GM12872 (cell line): Measurements from ENCODE around the gene ADGRD2.

Experiments
- CTCF ChIP-seq: IDR thresholded peaks from 3 replicates; pipeline ENCODE4 v1.5.1; 2011; ENCODE audit warnings: low read depth, mild to moderate bottlenecking, low read length, moderate library complexity; ENCODE audit not compliant: insufficient read depth

ADGRD2 gene

GRCh38 chr9:124501771-124502320 is 51.6 kb downstream of the ADGRD2 start:
- TF ChIP-seq CTCF = no peak

- TF ChIP-seq CTCF = no peak
These were observed 52.8 kb downstream of the ADGRD2 start for GRCh38 chr9:124502711-124503702.

GRCh38 chr9:124503713-124504529 is 53.7 kb downstream of the ADGRD2 start:
- no peak for TF ChIP-seq CTCF

- no peak for TF ChIP-seq CTCF
These were observed 54.3 kb downstream of the ADGRD2 start for GRCh38 chr9:124504530-124505005.

- no peak for TF ChIP-seq CTCF
These were observed 55.0 kb downstream of the ADGRD2 start for GRCh38 chr9:124505006-124505900.

- no peak for TF ChIP-seq CTCF
These were observed 55.7 kb downstream of the ADGRD2 start for GRCh38 chr9:124505901-124506346.
